NAMALWA (cell line): ENCODE results near the gene NGRN.
A peak's percentile ranks its signal among the peaks of the same experiment; 100 is the strongest.
"Not testable (repeated sequence)": the region's sequence is repeated elsewhere in the genome, so short reads cannot be mapped to it uniquely, and the experiment has no call there.

ENCODE experiments used
- DNase-seq: peaks from one replicate; pipeline ENCODE4 v3.0.0-alpha.2; 2015; ENCODE audit warnings: low spot score

Gene NGRN

GRCh38 chr15:90234096-90234988, 31.1 kb upstream of the NGRN start, which contains the start of gene GDPGP1:
TSS of gene GDPGP1 (plus strand) at chr15:90234209. CDS start at chr15:90240909, 6,700 bp downstream.
- no peak for DNase-seq

GRCh38 chr15:90239371-90239770, 26.1 kb upstream of the NGRN start:
- DNase-seq, result no peak

GRCh38 chr15:90240856-90241255, 24.6 kb upstream of the NGRN start:
- DNase-seq, result no peak

GRCh38 chr15:90241343-90242192, 23.9 kb upstream of the NGRN start:
- DNase-seq, result no peak

- DNase-seq, result no peak
Observed at GRCh38 chr15:90243943-90244639, 21.4 kb upstream of the NGRN start.

DNA sequence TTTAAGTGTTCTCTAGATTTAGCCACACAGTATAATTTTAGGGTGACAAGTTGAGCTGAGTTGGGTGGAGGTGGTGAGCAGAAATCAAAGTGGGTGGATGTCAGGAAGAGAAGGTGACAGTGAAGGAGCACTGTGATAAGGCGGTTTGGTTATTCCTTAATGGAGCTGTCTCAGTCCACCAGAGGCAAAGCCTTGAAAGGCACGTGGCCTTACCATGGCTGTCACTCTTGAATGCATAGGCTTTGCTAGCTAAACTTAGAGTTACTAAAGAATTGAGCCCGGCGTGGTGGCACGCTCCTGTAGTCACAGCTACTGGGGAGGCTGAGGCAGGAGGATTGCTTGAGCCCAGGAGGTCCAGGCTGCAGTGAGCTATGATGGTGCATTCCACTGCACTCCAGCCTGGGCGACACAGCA, 16.7 kb upstream of the NGRN start:
- no peak for DNase-seq

DNA sequence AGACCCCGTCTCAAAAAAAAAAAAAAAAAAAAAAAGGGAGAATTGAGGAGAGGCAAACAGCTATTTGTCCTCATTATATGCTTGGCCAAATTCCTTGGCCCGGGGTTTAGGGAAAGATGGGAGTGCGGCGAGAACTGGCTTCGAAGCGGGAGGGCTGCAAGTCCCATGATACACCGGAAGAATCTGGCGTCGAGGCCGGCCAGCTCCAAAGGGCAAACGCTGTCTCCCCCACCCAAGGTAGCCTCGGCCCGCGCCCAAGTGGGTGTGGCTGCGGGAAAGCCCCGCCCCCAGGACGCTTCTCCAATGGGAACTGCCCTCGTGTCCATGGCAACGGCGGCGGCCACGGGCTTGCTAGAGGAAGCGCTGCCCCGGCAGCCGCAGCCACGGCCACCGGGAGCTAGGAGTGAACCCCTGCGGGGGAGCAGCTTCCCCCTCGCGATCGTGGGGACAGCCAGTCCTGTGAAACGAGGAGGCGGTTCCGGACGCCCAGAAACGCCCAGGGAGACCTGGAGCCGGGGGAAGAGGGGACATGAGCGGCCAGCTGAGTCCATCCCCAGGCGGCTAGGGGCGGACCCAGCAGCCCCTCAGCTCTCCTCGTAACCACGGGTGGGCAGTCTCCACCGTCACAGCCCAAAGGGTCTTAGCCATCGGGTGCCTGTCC, 16.1 kb upstream of the NGRN start, which contains the start of gene TTLL13:
Gene TTLL13, plus strand, starts transcription at position 354 of the 661 bp plus-strand sequence. CDS start 1,075 bp downstream, outside the sequence.
- peak; percentile 33 for DNase-seq

GRCh38 chr15:90257776-90258175, 7.7 kb upstream of the NGRN start:
- no peak for DNase-seq

- DNase-seq, result no peak
Observed at GRCh38 chr15:90259524-90259923, 5.9 kb upstream of the NGRN start.

GRCh38 chr15:90260731-90261130, 4.7 kb upstream of the NGRN start:
- not testable (repeated sequence) for DNase-seq

DNA sequence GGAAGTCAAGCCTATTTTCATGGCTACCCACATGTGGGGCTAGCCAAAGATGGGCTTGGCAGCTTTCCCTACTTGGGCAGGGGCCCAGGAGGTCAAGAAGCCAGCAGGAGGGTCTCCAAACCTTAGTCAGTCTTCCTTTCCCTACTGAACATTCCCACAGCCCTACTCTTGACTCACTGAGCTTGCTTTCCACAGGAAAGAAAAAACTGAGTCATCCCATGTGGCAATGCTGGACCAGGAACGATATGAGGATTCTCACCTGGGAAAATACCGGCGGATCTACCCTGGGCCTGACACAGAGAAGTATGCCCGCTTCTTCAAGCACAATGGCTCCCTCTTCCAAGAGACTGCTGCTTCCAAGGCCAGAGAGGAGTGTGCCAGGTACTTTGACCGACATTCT, 3.7 kb upstream of the NGRN start:
- no peak for DNase-seq

DNA sequence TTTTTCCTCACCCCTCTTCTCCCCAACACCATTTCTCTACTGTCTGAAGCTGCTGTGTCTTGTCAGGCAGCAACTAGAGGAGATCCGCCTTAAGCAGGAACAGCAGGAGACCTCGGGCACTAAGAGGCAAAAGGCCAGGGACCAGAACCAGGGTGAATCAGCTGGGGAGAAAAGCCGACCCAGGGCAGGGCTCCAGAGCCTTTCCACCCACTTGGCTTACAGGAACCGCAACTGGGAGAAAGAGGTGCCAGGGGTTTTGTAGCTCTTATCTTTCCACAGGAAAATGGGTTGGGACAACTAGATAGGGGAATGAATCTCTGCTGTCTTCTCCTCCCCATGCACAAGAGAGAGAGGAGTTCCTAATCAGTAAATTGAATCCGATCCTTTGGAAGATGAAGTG, 3.0 kb upstream of the NGRN start:
- DNase-seq, result no peak

GRCh38 chr15:90264671-90265070, 801 bp upstream of the NGRN start:
- no peak for DNase-seq

GRCh38 chr15:90266061-90266431, 574 bp downstream of the NGRN start:
- DNase-seq, result no peak

- no peak for DNase-seq
Observed at GRCh38 chr15:90266485-90266884, 1.0 kb downstream of the NGRN start.

DNA sequence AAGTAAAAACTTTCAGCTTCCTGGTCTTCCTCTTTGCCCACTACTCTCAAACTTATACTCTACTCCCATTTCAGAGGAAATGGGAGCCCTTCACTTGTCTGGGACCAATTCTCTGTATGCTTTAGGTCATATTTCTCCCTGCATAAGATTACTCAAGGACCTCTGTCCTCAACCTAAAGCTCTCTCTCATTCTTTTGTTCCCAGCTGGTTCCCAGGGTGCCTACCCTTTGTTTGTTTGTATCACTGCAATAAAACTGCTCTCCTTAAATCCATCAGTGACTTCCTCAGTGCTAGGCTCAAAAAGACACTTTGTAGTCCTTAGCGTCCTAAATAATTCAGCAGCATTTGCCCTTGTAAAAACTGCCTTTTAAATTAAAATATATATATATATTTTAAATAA, 2.9 kb downstream of the NGRN start:
- DNase-seq, result no peak

DNA sequence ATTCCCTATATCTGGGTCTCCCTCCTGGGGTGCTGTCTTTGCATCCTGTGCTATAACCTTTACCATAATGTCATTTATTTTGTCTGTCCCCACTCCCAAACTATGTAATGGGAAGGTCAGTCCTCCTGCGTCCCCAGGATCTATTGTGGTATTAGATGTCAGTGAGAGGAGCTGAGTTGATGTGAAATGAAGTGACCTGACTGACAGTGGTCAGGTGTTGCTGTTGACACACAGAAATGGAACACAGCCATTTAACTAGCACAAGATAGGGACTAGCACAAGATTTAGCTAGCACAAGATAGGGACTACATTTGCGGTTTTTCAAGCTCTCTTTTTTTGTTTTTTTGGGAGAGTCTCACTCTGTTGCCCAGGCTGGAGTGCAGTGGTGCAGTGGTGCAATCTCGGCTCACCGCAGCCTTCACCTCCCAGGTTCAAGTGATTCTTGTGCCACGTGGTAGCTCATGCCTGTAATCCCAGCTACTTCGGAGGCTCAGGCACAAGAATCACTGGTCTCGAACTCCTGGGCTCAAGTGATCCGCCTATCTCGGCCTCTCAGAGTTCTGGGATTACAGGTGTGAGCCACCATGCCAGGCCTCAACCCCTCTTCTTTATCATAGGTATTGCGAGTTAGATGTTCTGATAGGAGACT, 5.2 kb downstream of the NGRN start:
- no peak for DNase-seq

DNA sequence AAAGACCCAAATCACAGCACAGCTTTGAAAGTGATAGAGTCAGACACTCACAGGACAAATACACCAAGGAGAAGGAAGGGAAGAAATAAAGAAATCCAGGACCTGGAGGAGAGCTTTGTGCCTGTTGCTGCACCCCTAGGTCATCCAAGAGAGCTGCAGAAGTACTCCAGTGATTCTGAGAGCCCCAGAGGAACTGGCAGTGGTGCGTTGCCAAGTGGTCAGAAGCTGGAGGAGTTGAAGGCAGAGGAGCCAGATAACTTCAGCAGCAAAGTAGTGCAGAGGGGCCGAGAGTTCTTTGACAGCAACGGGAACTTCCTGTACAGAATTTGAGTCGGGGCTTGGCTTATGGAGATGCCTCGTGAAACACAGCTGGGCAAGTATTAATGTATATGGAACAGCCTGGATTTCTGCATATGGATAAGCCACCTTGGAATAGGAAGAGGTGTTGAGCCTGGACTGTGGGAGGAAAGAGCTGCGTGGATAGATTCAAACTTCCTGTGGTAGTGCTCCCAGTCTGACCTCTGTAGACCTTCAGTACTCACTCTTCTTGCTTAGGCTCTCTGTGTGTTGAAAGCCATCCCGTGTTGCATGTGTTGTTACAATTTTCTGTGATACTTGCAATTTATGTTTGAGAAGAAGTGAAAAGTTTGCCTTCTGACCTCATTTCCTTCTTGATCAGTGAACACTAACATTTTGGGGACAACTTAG, 6.1 kb downstream of the NGRN start:
- DNase-seq, result no peak

GRCh38 chr15:90278467-90278866, 13.0 kb downstream of the NGRN start:
- not testable (repeated sequence) for DNase-seq

DNA sequence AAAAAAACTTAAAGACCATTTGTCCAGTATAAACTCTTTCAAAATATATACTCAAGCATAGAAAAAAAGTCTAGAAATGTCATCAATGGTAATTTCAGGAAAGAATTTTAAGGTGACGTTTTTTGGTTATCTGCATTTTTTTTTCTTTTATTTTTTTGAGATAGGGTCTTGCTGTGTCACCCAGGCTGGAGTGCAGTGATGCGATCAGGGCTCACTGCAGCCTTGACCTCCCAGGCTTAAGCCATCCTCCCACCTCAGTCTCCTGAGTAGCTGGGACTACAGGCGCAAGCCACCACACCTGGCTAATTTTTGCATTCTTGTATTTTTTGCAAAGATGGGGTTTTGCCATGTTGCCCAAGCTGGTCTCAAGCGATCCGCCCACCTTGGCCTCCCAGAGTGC, 15.3 kb downstream of the NGRN start:
- DNase-seq, result not testable (repeated sequence)
